Activated CD8-positive, alpha-beta T cell treated with anti-CD3 and anti-CD28 coated beads for 36 hours (primary cell): ENCODE results near the gene GPR142. TPM values are rescaled to one million over a fixed set of nuclear protein-coding genes. Genes with fewer than 3 reads are reported as not detected.

Source experiments
- ATAC-seq: fragments of 200-7000 bp; cut with Tn5 transposase; one replicate; pipeline ENCODE4 v1.10.0; 2021; ENCODE audit warnings: mild to moderate bottlenecking, moderate library complexity
- CTCF ChIA-PET: fragments of 350-600 bp; sonication (Branson Sonifier 250); formaldehyde crosslinking; loops from one replicate; lab custom pipeline; 2021; ENCODE audit warnings: antibody characterized with exemption; lab: Charles Lee
- POLR2A ChIA-PET: fragments of 350-600 bp; sonication (Branson Sonifier 250); formaldehyde crosslinking; loops from one replicate; lab custom pipeline; 2021; ENCODE audit warnings: antibody characterized with exemption; lab: Charles Lee
- DNase-seq: peaks from one replicate; pipeline ENCODE4 v3.0.0-alpha.2; 2020
- H3K27ac Mint-ChIP-seq: one replicate; pipeline ENCODE4 v1.8.0; 2021; ENCODE audit warnings: mild to moderate bottlenecking, mixed read lengths
- H3K27me3 Mint-ChIP-seq: one replicate; pipeline ENCODE4 v1.8.0; 2021; ENCODE audit warnings: mixed read lengths
- H3K36me3 Mint-ChIP-seq: one replicate; pipeline ENCODE4 v1.8.0; 2021; ENCODE audit warnings: low read depth, mixed read lengths
- H3K4me1 Mint-ChIP-seq: one replicate; pipeline ENCODE4 v1.8.0; 2021; ENCODE audit warnings: low read depth, mixed read lengths
- H3K4me3 Mint-ChIP-seq: one replicate; pipeline ENCODE4 v1.8.0; 2021; ENCODE audit warnings: mild to moderate bottlenecking, moderate library complexity, mixed read lengths
- H3K9me3 Mint-ChIP-seq: one replicate; pipeline ENCODE4 v1.8.0; 2021; ENCODE audit warnings: mixed read lengths
- intact Hi-C: fragments of 100-400 bp; cut with micrococcal nuclease; formaldehyde crosslinking; loops from one replicate; pipeline ENCODE4 v1.10.0; 2022
- total RNA-seq, 2 experiments: library from RNA; stranded (reverse); gene quantifications; one replicate each; pipeline ENCODE4 v1.2.3, GENCODE V29; 2021
- TF ChIP-seq, protein P1 (sequence below): fragments of 200-600 bp; IDR thresholded peaks from one replicate; pipeline ENCODE4 v1.8.0; 2022; ENCODE audit warnings: antibody characterized with exemption, mild to moderate bottlenecking

Gene GPR142
- total RNA-seq, 2 experiments from 2014 or later, result not detected

- Mint-ChIP-seq H3K4me1 (no peaks in the 10 kb centered on the region), H3K4me3 (no peak overlapping the region), H3K9me3 (no peaks in the 10 kb centered on the region), H3K27me3 (no peaks in the 10 kb centered on the region), H3K27ac (no peak overlapping the region), H3K36me3 (no peaks in the 10 kb centered on the region)
- DNase-seq (peak; percentile 96), ATAC-seq (peak; percentile 95)
- ChIA-PET CTCF (interaction anchor here (0.6 to 6.4 kb wide), 59 partner anchors 9 to 278 kb away, joined by 3 to 133 read pairs (median 4); partner anchors contain the start of genes BTBD17, CD300LB and GPR142), POLR2A (interaction anchor here (1.6 kb wide), 1 partner anchor 13 kb away, joined by 3 read pairs; no protein-coding TSS in a partner anchor)
- intact Hi-C loops, result loop anchor here (1.0 to 10.0 kb wide), 3 partner anchors 78 to 155 kb away; partner anchors contain the start of gene CD300LB
- TF ChIP-seq, protein P1, sequence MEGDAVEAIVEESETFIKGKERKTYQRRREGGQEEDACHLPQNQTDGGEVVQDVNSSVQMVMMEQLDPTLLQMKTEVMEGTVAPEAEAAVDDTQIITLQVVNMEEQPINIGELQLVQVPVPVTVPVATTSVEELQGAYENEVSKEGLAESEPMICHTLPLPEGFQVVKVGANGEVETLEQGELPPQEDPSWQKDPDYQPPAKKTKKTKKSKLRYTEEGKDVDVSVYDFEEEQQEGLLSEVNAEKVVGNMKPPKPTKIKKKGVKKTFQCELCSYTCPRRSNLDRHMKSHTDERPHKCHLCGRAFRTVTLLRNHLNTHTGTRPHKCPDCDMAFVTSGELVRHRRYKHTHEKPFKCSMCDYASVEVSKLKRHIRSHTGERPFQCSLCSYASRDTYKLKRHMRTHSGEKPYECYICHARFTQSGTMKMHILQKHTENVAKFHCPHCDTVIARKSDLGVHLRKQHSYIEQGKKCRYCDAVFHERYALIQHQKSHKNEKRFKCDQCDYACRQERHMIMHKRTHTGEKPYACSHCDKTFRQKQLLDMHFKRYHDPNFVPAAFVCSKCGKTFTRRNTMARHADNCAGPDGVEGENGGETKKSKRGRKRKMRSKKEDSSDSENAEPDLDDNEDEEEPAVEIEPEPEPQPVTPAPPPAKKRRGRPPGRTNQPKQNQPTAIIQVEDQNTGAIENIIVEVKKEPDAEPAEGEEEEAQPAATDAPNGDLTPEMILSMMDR, result peak; percentile 94
Measured at GRCh38 chr17:74379495-74380085, 12.3 kb downstream of the GPR142 start.

DNA sequence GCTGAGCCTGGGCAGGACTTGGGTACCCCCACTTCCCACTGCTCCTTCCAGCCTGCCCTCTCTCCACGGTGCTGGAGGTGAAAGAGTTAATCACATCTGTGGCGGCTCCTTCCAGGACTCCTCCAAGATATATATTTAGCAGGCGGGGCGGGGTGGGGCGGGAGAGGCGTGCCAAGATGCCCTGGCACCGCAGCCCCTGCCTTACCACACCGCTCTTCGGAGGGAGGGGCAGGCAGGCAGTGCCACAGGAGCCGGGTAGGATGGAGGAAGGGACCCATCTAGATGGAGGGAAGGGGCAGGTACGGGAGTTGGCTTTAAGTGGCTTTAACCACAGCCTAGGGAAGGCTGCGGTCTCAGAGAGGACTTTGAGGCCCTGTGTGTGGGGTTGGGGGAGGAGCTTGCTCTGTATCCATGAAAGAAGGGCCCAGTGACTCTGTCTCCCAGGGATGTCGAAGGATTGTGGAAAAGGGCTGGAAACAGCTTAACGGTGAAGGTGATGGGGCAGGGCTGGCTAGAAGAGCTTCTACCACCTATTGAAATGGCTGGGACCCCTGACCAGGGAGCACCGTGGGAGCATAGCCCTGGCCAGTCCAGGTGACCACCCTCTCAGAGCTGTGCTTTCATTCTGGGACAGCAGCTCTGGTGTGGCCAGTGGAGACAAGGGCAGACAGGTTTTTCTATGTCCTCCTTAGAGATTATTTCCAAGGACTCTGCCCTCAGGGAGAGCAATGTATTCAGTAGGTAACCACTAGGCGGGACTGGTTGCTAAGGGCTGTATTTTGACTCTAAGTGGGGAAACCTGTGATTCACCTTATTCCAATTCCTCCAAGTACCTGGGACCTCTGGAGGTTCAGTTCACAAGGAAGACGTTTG is 13.0 kb downstream of the GPR142 start:
- H3K27ac Mint-ChIP-seq, result no peak overlapping the region
- POLR2A ChIA-PET, result interaction anchor here (1.6 kb wide), 1 partner anchor 12 kb away, joined by 3 read pairs; no protein-coding TSS in a partner anchor
- H3K4me1 Mint-ChIP-seq, result no peaks in the 10 kb centered on the region
- CTCF ChIA-PET, result interaction anchor here (0.9 to 6.4 kb wide), 21 partner anchors 8 to 152 kb away, joined by 3 to 133 read pairs (median 11); partner anchors contain the start of genes BTBD17, CD300LB and GPR142
- intact Hi-C loops, result no loop called here
- ATAC-seq (no peak), DNase-seq (no peak)
- H3K36me3 Mint-ChIP-seq, result no peaks in the 10 kb centered on the region
- H3K27me3 Mint-ChIP-seq, result no peaks in the 10 kb centered on the region
- TF ChIP-seq, protein P1, result no peak
- no peaks in the 10 kb centered on the region for H3K9me3 Mint-ChIP-seq
- no peak overlapping the region for H3K4me3 Mint-ChIP-seq

GRCh38 chr17:74380959-74381808 is 13.9 kb downstream of the GPR142 start:
- ATAC-seq (no peak), DNase-seq (no peak)
- ChIA-PET POLR2A (interaction anchor here (1.6 kb wide), 1 partner anchor 12 kb away, joined by 3 read pairs; no protein-coding TSS in a partner anchor), CTCF (interaction anchor here (0.6 to 6.4 kb wide), 11 partner anchors 12 to 116 kb away, joined by 3 to 133 read pairs (median 26); partner anchors contain the start of gene GPR142)
- Mint-ChIP-seq H3K4me3 (no peak overlapping the region), H3K9me3 (no peaks in the 10 kb centered on the region), H3K27ac (no peak overlapping the region), H3K36me3 (no peaks in the 10 kb centered on the region), H3K4me1 (no peaks in the 10 kb centered on the region), H3K27me3 (no peaks in the 10 kb centered on the region)
- intact Hi-C loops, result no loop called here
- TF ChIP-seq, protein P1, result no peak

DNA sequence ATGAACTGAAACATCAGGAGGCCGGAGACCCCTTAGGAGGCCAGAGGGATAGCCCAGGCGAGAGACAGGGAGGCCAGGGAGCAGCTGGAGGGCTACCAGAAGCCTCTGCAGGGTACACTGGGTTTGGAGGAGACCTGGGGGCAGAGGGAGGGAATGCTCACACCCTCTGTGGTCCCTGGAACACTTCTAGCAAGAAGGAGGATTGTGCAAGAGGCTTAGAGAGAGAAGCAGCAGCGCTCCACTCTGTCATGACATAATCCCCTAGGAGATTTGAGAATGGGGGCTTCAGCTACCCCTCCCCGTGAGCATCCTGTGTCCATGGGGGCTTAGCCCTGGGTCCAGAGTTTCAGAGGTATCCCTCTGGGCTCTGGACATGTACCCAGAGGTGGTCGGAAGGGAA is 15.8 kb downstream of the GPR142 start:
- ATAC-seq (no peak), DNase-seq (no peak)
- POLR2A ChIA-PET, result no interaction called here
- Mint-ChIP-seq H3K27me3 (no peaks in the 10 kb centered on the region), H3K9me3 (no peaks in the 10 kb centered on the region), H3K27ac (no peak overlapping the region), H3K4me3 (no peak overlapping the region), H3K36me3 (no peaks in the 10 kb centered on the region), H3K4me1 (no peaks in the 10 kb centered on the region)
- intact Hi-C loops, result no loop called here
- TF ChIP-seq, protein P1, result no peak
- CTCF ChIA-PET, result interaction anchor here (6.4 kb wide), 1 partner anchor 15 kb away, joined by 104 read pairs; the partner anchor contains the start of gene GPR142
